NB4 (cell line): Measurements from ENCODE around the gene NBEAL1.
"Not testable (repeated sequence)": the region's sequence is repeated elsewhere in the genome, so short reads cannot be mapped to it uniquely, and the experiment has no call there.

Experiments used
- DNase-seq: peaks from one replicate; pipeline ENCODE4 v3.0.0; 2010; ENCODE audit warnings: low read depth
- H3K4me3 ChIP-seq: one replicate; pipeline ENCODE4 v1.5.1; 2011; ENCODE audit warnings: mild to moderate bottlenecking, low read depth, low read length, moderate library complexity
- CTCF ChIP-seq: IDR thresholded peaks from one replicate; pipeline ENCODE4 v1.5.1; 2012; ENCODE audit warnings: low read depth, low read length
- MYC ChIP-seq: IDR thresholded peaks from 2 replicates; pipeline ENCODE4 v1.6.1; 2011; ENCODE audit warnings: low read depth, low read length
- POLR2A ChIP-seq: IDR thresholded peaks from 2 replicates; pipeline ENCODE4 v1.6.1; 2011; ENCODE audit warnings: mild to moderate bottlenecking; ENCODE audit not compliant: insufficient read length; ENCODE audit errors: extremely low read depth
- TF ChIP-seq, protein P1 (sequence below): IDR thresholded peaks from 2 replicates; pipeline ENCODE4 v1.6.1; 2011; ENCODE audit warnings: low read depth, low read length

The NBEAL1 gene

GRCh38 chr2:203149194-203149593, 134.5 kb downstream of the NBEAL1 start:
- no peak for DNase-seq
- TF ChIP-seq, protein P1, sequence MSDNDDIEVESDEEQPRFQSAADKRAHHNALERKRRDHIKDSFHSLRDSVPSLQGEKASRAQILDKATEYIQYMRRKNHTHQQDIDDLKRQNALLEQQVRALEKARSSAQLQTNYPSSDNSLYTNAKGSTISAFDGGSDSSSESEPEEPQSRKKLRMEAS, result no peak
- TF ChIP-seq CTCF (no peak), POLR2A (no peak), MYC (no peak)
- H3K4me3 ChIP-seq, result no peak overlapping the region

- no peak overlapping the region for H3K4me3 ChIP-seq
- TF ChIP-seq POLR2A (no peak), CTCF (no peak), MYC (no peak)
- TF ChIP-seq, protein P1, result no peak
These were observed 140.7 kb downstream of the NBEAL1 start for GRCh38 chr2:203155406-203155805.

DNA sequence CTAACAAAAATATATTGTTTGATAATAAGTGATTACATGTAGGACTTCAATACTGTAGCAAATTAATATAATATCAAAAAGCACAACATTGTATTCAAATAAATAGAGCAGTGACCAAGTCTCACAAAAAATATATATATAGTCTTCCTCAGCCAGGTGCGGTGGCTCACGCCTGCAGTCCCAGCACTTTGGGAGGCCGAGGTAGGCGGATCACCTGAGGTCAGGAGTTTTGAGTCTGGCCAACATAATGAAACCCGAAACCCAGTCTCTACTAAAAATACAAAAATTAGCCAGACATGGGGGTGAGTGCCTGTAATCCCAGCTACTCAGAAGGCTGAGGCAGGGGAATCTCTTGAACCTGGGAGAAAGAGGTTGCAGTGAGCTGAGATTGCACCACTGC, 148.0 kb downstream of the NBEAL1 start:
- H3K4me3 ChIP-seq, result not testable (repeated sequence)

More at GRCh38 chr2:203155406-203155805, 140.7 kb downstream of the NBEAL1 start:
- DNase-seq, result peak; percentile 14

GRCh38 chr2:203164311-203164935, 149.7 kb downstream of the NBEAL1 start:
- no peak overlapping the region for H3K4me3 ChIP-seq

More for the DNA sequence above, 148.0 kb downstream of the NBEAL1 start:
- not testable (repeated sequence) for DNase-seq

DNA sequence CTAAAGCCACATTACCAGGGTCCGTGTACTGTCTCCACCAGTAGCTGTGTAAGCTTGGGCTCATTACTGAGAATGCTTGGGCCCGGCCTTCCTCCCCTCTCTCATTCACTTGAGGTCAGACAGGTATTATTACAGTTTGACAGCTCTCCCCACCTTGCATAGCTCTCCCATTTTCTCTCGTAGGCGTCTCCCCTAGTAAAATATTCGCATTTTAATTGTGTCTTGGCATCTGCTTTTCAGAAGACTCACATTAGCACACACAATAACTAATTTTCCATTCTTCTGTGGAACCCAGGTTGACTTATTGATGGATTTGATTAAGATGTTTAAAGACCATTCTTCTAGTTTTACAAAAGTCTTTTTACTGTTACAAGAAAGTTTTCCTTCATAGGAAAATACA, 153.1 kb downstream of the NBEAL1 start:
- TF ChIP-seq, protein P1, result no peak
- no peak for TF ChIP-seq MYC
- TF ChIP-seq CTCF, result no peak
- TF ChIP-seq POLR2A, result no peak
- no peak overlapping the region for H3K4me3 ChIP-seq
- no peak for DNase-seq

More at GRCh38 chr2:203164311-203164935, 149.7 kb downstream of the NBEAL1 start:
- no peak for TF ChIP-seq POLR2A
- TF ChIP-seq MYC, result no peak
- TF ChIP-seq, protein P1, result no peak
- no peak for TF ChIP-seq CTCF
- DNase-seq, result no peak

GRCh38 chr2:203170502-203170901, 155.8 kb downstream of the NBEAL1 start:
- no peak for DNase-seq
- no peak overlapping the region for H3K4me3 ChIP-seq
- no peak for TF ChIP-seq POLR2A
- TF ChIP-seq, protein P1, result no peak
- no peak for TF ChIP-seq CTCF
